A549 (cell line): ENCODE results near the gene DDX4. TPM values are rescaled to one million over a fixed set of nuclear protein-coding genes. Genes with fewer than 3 reads are reported as not detected.
A peak's percentile ranks its signal among the peaks of the same experiment; 100 is the strongest.
"Not testable (repeated sequence)": the region's sequence is repeated elsewhere in the genome, so short reads cannot be mapped to it uniquely, and the experiment has no call there.

Experiments used
- ATAC-seq, 2 experiments: fragments of 200-7000 bp in 1 of 2; fragments of >200 bp in 1 of 2; cut with Nextera tagmentation in 1 of 2; cut with Tn5 transposase in 1 of 2; 3 replicates each; pipeline versions ENCODE4 v1.8.0 to v1.9.1; 2018 to 2020; ENCODE audit warnings: mild to moderate bottlenecking in 1 of 2, moderate library complexity in 1 of 2
- CTCF ChIA-PET: fragments of 300-600 bp; sonication (Branson Sonifier 250); formaldehyde crosslinking; extraction: SDS; loops from one replicate; lab custom pipeline; 2021; ENCODE audit warnings: antibody characterized with exemption, inconsistent platforms; lab: Yijun Ruan, JAX
- POLR2A ChIA-PET: fragments of 350-600 bp; formaldehyde crosslinking; extraction: SDS; loops from one replicate; lab custom pipeline; 2021; ENCODE audit warnings: antibody characterized with exemption, inconsistent platforms; lab: Yijun Ruan, JAX
- DNase-seq, 2 experiments: peaks; one replicate each; pipeline versions ENCODE4 v3.0.0 to v3.0.0-alpha.2; 2011 to 2016; ENCODE audit warnings: low read depth in 1 of 2, low spot score in 1 of 2
- FAIRE-seq: peaks from 2 replicates; lab custom pipeline; 2011; peaks lifted over from hg19 to GRCh38; lab: Jason Lieb, UNC
- H3K27ac ChIP-seq, 2 experiments: fragments of >200 bp; sonication (Bioruptor Twin); formaldehyde crosslinking; 3 replicates each; pipeline ENCODE4 v1.5.1; 2016 to 2017
- H3K4me1 ChIP-seq: fragments of >200 bp; sonication (Bioruptor Twin); formaldehyde crosslinking; 3 replicates; pipeline ENCODE4 v1.6.1; 2016
- H3K4me2 ChIP-seq: fragments of >200 bp; sonication (Bioruptor Twin); formaldehyde crosslinking; 3 replicates; pipeline ENCODE4 v1.6.1; 2016
- H3K4me3 ChIP-seq: fragments of >200 bp; sonication (Bioruptor Twin); formaldehyde crosslinking; 3 replicates; pipeline ENCODE4 v1.5.1; 2016
- H3K9me3 ChIP-seq: fragments of >200 bp; sonication (Bioruptor Twin); formaldehyde crosslinking; 3 replicates; pipeline ENCODE4 v1.6.1; 2016
- ATOH8 ChIP-seq: fragments of 250-450 bp; sonication (Bioruptor Pico); IDR thresholded peaks from 2 replicates; pipeline ENCODE4 v1.5.0; 2020; ENCODE audit warnings: low read depth, mild to moderate bottlenecking, moderate library complexity
- BHLHE40 ChIP-seq: IDR thresholded peaks from 2 replicates; pipeline ENCODE4 v1.6.1; 2012; ENCODE audit warnings: low read depth, low read length, inconsistent platforms
- CEBPB ChIP-seq, 2 experiments: fragments of >200 bp in 1 of 2; sonication (Bioruptor Twin) in 1 of 2; formaldehyde crosslinking in 1 of 2; IDR thresholded peaks; 2 replicates each; pipeline ENCODE4 v1.6.1; 2012 to 2016
- CTCF ChIP-seq: fragments of >200 bp; sonication (Bioruptor Twin); formaldehyde crosslinking; IDR thresholded peaks from 3 replicates; pipeline ENCODE4 v1.5.1; 2016
- FOXS1 ChIP-seq: fragments of 250-450 bp; sonication (Bioruptor Pico); IDR thresholded peaks from 2 replicates; pipeline ENCODE4 v1.5.0; 2020; ENCODE audit warnings: mild to moderate bottlenecking, moderate library complexity
- HEYL ChIP-seq: fragments of 250-450 bp; sonication (Bioruptor Pico); IDR thresholded peaks from 2 replicates; pipeline ENCODE4 v1.8.0; 2021; ENCODE audit warnings: mild to moderate bottlenecking, moderate library complexity
- KDM5A ChIP-seq: fragments of 200-600 bp; sonication (generic); IDR thresholded peaks from 2 replicates; pipeline ENCODE4 v1.6.1; 2016; ENCODE audit warnings: antibody characterized with exemption, mild to moderate bottlenecking
- MAFK ChIP-seq: fragments of 450-650 bp; IDR thresholded peaks from 2 replicates; pipeline ENCODE4 v1.6.1; 2014; ENCODE audit not compliant: partially characterized antibody
- MAX ChIP-seq: IDR thresholded peaks from 2 replicates; pipeline ENCODE4 v1.6.1; 2012
- MAZ ChIP-seq: fragments of 150-350 bp; IDR thresholded peaks from 2 replicates; pipeline ENCODE4 v1.6.1; 2014; ENCODE audit warnings: antibody characterized with exemption, low read depth, low read length, borderline replicate concordance
- MYC ChIP-seq: IDR thresholded peaks from 2 replicates; pipeline ENCODE4 v1.6.1; 2012; ENCODE audit warnings: mild to moderate bottlenecking, inconsistent platforms, low read length, improper control_type of control experiment, borderline replicate concordance
- NPAS2 ChIP-seq: fragments of 250-450 bp; sonication (Bioruptor Pico); IDR thresholded peaks from 2 replicates; pipeline ENCODE4 v1.8.0; 2022; ENCODE audit warnings: mild to moderate bottlenecking, moderate library complexity, borderline replicate concordance
- NR3C1 ChIP-seq: fragments of >200 bp; sonication (Bioruptor Twin); formaldehyde crosslinking; IDR thresholded peaks from 3 replicates; pipeline ENCODE4 v1.6.1; 2017
- PBX3 ChIP-seq: IDR thresholded peaks from 2 replicates; pipeline ENCODE4 v1.6.1; 2012
- POLR2A ChIP-seq: IDR thresholded peaks from 2 replicates; pipeline ENCODE4 v1.6.1; 2012; ENCODE audit warnings: mild to moderate bottlenecking, low read length
- RAD21 ChIP-seq, 2 experiments: fragments of >200 bp in 1 of 2; sonication (Bioruptor Twin) in 1 of 2; formaldehyde crosslinking in 1 of 2; IDR thresholded peaks in 1 of 2; conservative IDR thresholded peaks in 1 of 2; 2 replicates in 1 of 2; 3 replicates in 1 of 2; pipeline ENCODE4 v1.6.1; 2012 to 2018; ENCODE audit warnings: inconsistent platforms in 1 of 2
- RARB ChIP-seq: fragments of 250-450 bp; sonication (Bioruptor Pico); IDR thresholded peaks from 2 replicates; pipeline ENCODE4 v1.8.0; 2021; ENCODE audit warnings: mild to moderate bottlenecking, moderate library complexity
- RCOR1 ChIP-seq: fragments of 150-350 bp; IDR thresholded peaks from 2 replicates; pipeline ENCODE4 v1.6.1; 2014; ENCODE audit warnings: antibody characterized with exemption, low read length, low read depth
- RFX5 ChIP-seq: fragments of 450-650 bp; IDR thresholded peaks from 2 replicates; pipeline ENCODE4 v1.7.1; 2014; ENCODE audit warnings: antibody characterized with exemption, mild to moderate bottlenecking, moderate library complexity
- SMC3 ChIP-seq: fragments of >200 bp; sonication (Bioruptor Twin); formaldehyde crosslinking; IDR thresholded peaks from 3 replicates; pipeline ENCODE4 v1.6.1; 2018; ENCODE audit warnings: inconsistent platforms
- USF2 ChIP-seq: fragments of 450-650 bp; IDR thresholded peaks from 2 replicates; pipeline ENCODE4 v1.6.1; 2014; ENCODE audit warnings: antibody characterized with exemption
- ZFP36 ChIP-seq: fragments of 450-650 bp; IDR thresholded peaks from 2 replicates; pipeline ENCODE4 v1.6.1; 2014; ENCODE audit warnings: borderline replicate concordance; ENCODE audit not compliant: partially characterized antibody
- ZNF302 ChIP-seq: fragments of 250-450 bp; sonication (Bioruptor Pico); IDR thresholded peaks from 2 replicates; pipeline ENCODE4 v1.9.0; 2021; ENCODE audit warnings: inconsistent platforms, mild to moderate bottlenecking, moderate library complexity
- WGBS: methylation state at CpG from one replicate; pipeline ENCODE4 v1.1.6; 2017; ENCODE audit errors: missing lambda C conversion rate; 5-methylcytosine and 5-hydroxymethylcytosine counted together
- polyA plus RNA-seq, 4 experiments: library from polyadenylated mRNA; depleted of rRNA in 3 of 4; stranded (reverse); fragments of >200 nt; fragmentation: RNase III in 1 of 4; extraction: RNeasy Plus Mini Kit Qiagen cat#74134 plus additional on column Dnase treatment in 1 of 4; gene quantifications; 2 replicates in 3 of 4; 3 replicates in 1 of 4; pipeline ENCODE4 v1.2.3, GENCODE V29; 2011 to 2017

Gene DDX4
- polyA plus RNA-seq, 2 of the 4 experiments (the other 2 are of a cell fraction) = 0.09 TPM; not detected in 1

- Histone ChIP-seq H3K27ac (no peak overlapping the region; a peak in 1 of 6 replicates), H3K4me1 (peaks cover 25% of the 10 kb centered on the region), H3K4me2 (peak overlapping the region; percentile 34; the same call in 2 of the 3 replicates), H3K4me3 (no peak overlapping the region), H3K9me3 (no peaks in the 10 kb centered on the region)
- 0% methylated on average over 1 of the region's 1 CpG for WGBS
- no peak for ATAC-seq
- POLR2A ChIA-PET = no interaction called here
- CTCF ChIA-PET = interaction anchor here (0.7 to 3.0 kb wide), 47 partner anchors 8 to 658 kb away, joined by 3 to 33 read pairs (median 5); partner anchors contain the start of genes DHX29, MTREX, PLPP1 and SLC38A9
- DNase-seq = no peak
- TF ChIP-seq PBX3 = no peak
- no peak for TF ChIP-seq SMC3
- no peak for TF ChIP-seq ZFP36
- no peak for TF ChIP-seq BHLHE40
- TF ChIP-seq MYC = no peak
- no peak for TF ChIP-seq MAFK
- TF ChIP-seq ATOH8 (CRISPR knock-in tag) = no peak
- TF ChIP-seq KDM5A = no peak
- no peak for TF ChIP-seq RARB (CRISPR knock-in tag)
- no peak for TF ChIP-seq FOXS1 (CRISPR knock-in tag)
- no peak for TF ChIP-seq MAX
- TF ChIP-seq USF2 = no peak
- no peak for TF ChIP-seq HEYL (CRISPR knock-in tag)
- TF ChIP-seq POLR2A = no peak
- no peak for TF ChIP-seq RFX5
- no peak for TF ChIP-seq MAZ
- TF ChIP-seq RCOR1 = no peak
- no peak for TF ChIP-seq NPAS2 (CRISPR knock-in tag)
- FAIRE-seq = no peak
Measured at GRCh38 chr5:55692509-55692908, 45.4 kb upstream of the DDX4 start.

GRCh38 chr5:55694152-55694830 lies 43.6 kb upstream of the DDX4 start:
- no peak overlapping the region for H3K4me2 ChIP-seq
- POLR2A ChIA-PET = no interaction called here
- DNase-seq (peak in 1 of 2 experiments; percentile 77), FAIRE-seq (peak; percentile 83), ATAC-seq (peak; percentile 73 to 86)
- CTCF ChIA-PET = interaction anchor here (0.6 to 1.3 kb wide), 13 partner anchors 9 to 518 kb away, joined by 3 to 7 read pairs (median 4); partner anchors contain the start of gene PLPP1
- WGBS = 30% methylated on average over 1 of the region's 3 CpGs
- peak overlapping the region; percentile 21 to 32; a peak in 2 of 6 replicates for H3K27ac ChIP-seq
- H3K4me3 ChIP-seq = no peak overlapping the region
- TF ChIP-seq RAD21 (conservative IDR thresholded peaks at IDR 0.05 in 1 of 2, IDR thresholded peaks at IDR 0.05 in 1 of 2) (peak; percentile 82 to 85), ZNF302 (no peak), SMC3 (peak; percentile 77), NR3C1 (no peak), CEBPB (IDR thresholded peaks at IDR 0.05) (0 out of 4 replicates have a peak, but pooled peaks of 1 of the 2 experiments have one; percentile 5), CTCF (peak; percentile 73)
- peaks cover 35% of the 10 kb centered on the region for H3K4me1 ChIP-seq
- no peaks in the 10 kb centered on the region for H3K9me3 ChIP-seq

GRCh38 chr5:55696704-55697103 lies 41.2 kb upstream of the DDX4 start:
- FAIRE-seq, H3K4me3 ChIP-seq, H3K9me3 ChIP-seq, ATAC-seq, POLR2A ChIA-PET, H3K4me2 ChIP-seq, CTCF ChIA-PET, DNase-seq, H3K27ac ChIP-seq: not testable (repeated sequence)
- H3K4me1 ChIP-seq = peaks cover 32% of the 10 kb centered on the region
- WGBS = 94% methylated on average over 12 of the region's 31 CpGs
